CD14-positive monocyte (primary cell): ENCODE measurements around the gene SAFB2. TPM values are rescaled to one million over a fixed set of nuclear protein-coding genes. Genes with fewer than 3 reads are reported as not detected.

Source experiments
- DNase-seq, 3 donors: peaks; one replicate each; pipeline ENCODE4 v3.0.0-alpha.2; 2011 to 2022
- H2AFZ ChIP-seq: 2 replicates; pipeline ENCODE4 v1.6.0; 2012; ENCODE audit warnings: mild to moderate bottlenecking, low read depth, low read length, inconsistent platforms; ENCODE audit not compliant: insufficient read depth, poor library complexity, severe bottlenecking
- H3K27ac ChIP-seq, 2 donors: 1 replicate in 1 of 2; 2 replicates in 1 of 2; pipeline ENCODE4 v1.5.1; 2012 to 2013; ENCODE audit warnings: low read length in 2 of 2, control low read depth in 1 of 2, inconsistent platforms in 1 of 2, low read depth in 1 of 2, mild to moderate bottlenecking in 1 of 2
- H3K27me3 ChIP-seq, 2 donors: one replicate each; pipeline versions ENCODE4 v1.6.0 to v1.6.1; 2011 to 2013; ENCODE audit warnings: low read length in 2 of 2; ENCODE audit not compliant: control insufficient read depth in 2 of 2, insufficient read depth in 2 of 2
- H3K36me3 ChIP-seq, 2 donors: replicated peaks in 1 of 2; 1 replicate in 1 of 2; 2 replicates in 1 of 2; pipeline versions ENCODE4 v1.5.1 to v1.6.1; 2012 to 2013; ENCODE audit warnings: low read length in 2 of 2, control low read depth in 1 of 2, inconsistent platforms in 1 of 2, mild to moderate bottlenecking in 1 of 2; ENCODE audit not compliant: insufficient read depth in 2 of 2, control insufficient read depth in 1 of 2
- H3K4me1 ChIP-seq, 2 donors: 1 replicate in 1 of 2; 2 replicates in 1 of 2; pipeline versions ENCODE4 v1.5.1 to v1.6.1; 2012 to 2013; ENCODE audit warnings: low read length in 2 of 2, control low read depth in 1 of 2, inconsistent platforms in 1 of 2, mild to moderate bottlenecking in 1 of 2, moderate library complexity in 1 of 2; ENCODE audit not compliant: insufficient read depth in 2 of 2, control insufficient read depth in 1 of 2
- H3K4me2 ChIP-seq: replicated peaks from 2 replicates; pipeline ENCODE3; 2012; ENCODE audit warnings: low read length, moderate library complexity, mild to moderate bottlenecking; ENCODE audit not compliant: poor library complexity, severe bottlenecking; ENCODE audit errors: extremely low read depth
- H3K4me3 ChIP-seq, 3 experiments: fragments of 200-600 bp in 1 of 3; sonication (generic) in 1 of 3; replicated peaks in 1 of 3; 1 replicate in 2 of 3; 2 replicates in 1 of 3; pipeline ENCODE4 v1.5.1; 2011 to 2013; ENCODE audit warnings: low read length in 3 of 3, mild to moderate bottlenecking in 3 of 3, control low read depth in 2 of 3, low read depth in 2 of 3, inconsistent platforms in 1 of 3, moderate library complexity in 1 of 3
- H3K79me2 ChIP-seq: 2 replicates; pipeline ENCODE4 v1.6.0; 2012; ENCODE audit warnings: mild to moderate bottlenecking, control low read depth, inconsistent platforms, low read length, moderate library complexity; ENCODE audit not compliant: insufficient read depth
- H3K9ac ChIP-seq: 2 replicates; pipeline ENCODE4 v1.6.0; 2017; ENCODE audit warnings: low read length, mild to moderate bottlenecking; ENCODE audit not compliant: insufficient read depth, poor library complexity, severe bottlenecking
- H3K9me3 ChIP-seq, 2 donors: replicated peaks in 1 of 2; 1 replicate in 1 of 2; 2 replicates in 1 of 2; pipeline versions ENCODE4 v1.5.1 to v1.6.1; 2012 to 2013; ENCODE audit warnings: low read length in 2 of 2, control low read depth in 1 of 2; ENCODE audit not compliant: control insufficient read depth in 1 of 2, insufficient read depth in 1 of 2
- H4K20me1 ChIP-seq: 2 replicates; pipeline ENCODE4 v1.6.0; 2012; ENCODE audit warnings: mild to moderate bottlenecking, low read length, control low read depth, moderate library complexity; ENCODE audit not compliant: insufficient read depth
- H3K27ac Mint-ChIP-seq, 7 donors: one replicate each; pipeline ENCODE4 v1.8.0; 2020; ENCODE audit warnings: mild to moderate bottlenecking in 7 of 7, mixed read lengths in 7 of 7, moderate library complexity in 6 of 7, inconsistent platforms in 2 of 7
- H3K27me3 Mint-ChIP-seq, 3 donors: one replicate each; pipeline ENCODE4 v1.8.0; 2021 to 2022; ENCODE audit warnings: low read depth in 3 of 3, mild to moderate bottlenecking in 3 of 3, mixed read lengths in 3 of 3, moderate library complexity in 3 of 3, inconsistent platforms in 1 of 3
- H3K36me3 Mint-ChIP-seq, 2 donors: one replicate each; pipeline ENCODE4 v1.8.0; 2020; ENCODE audit warnings: mixed read lengths in 2 of 2, inconsistent platforms in 1 of 2, mild to moderate bottlenecking in 1 of 2
- H3K4me1 Mint-ChIP-seq: one replicate; pipeline ENCODE4 v1.8.0; 2020; ENCODE audit warnings: mild to moderate bottlenecking, mixed read lengths
- H3K4me3 Mint-ChIP-seq, 2 donors: one replicate each; pipeline ENCODE4 v1.8.0; 2020; ENCODE audit warnings: mild to moderate bottlenecking in 2 of 2, mixed read lengths in 2 of 2, moderate library complexity in 1 of 2
- H3K9me3 Mint-ChIP-seq, 7 donors: one replicate each; pipeline ENCODE4 v1.8.0; 2020 to 2022; ENCODE audit warnings: mixed read lengths in 7 of 7, mild to moderate bottlenecking in 6 of 7, moderate library complexity in 6 of 7, inconsistent platforms in 2 of 7
- whole genome bisulfite sequencing: methylation state at CpG from one replicate; pipeline ENCODE4 v1.1.5; 2013; ENCODE audit warnings: missing lambda C conversion rate; ENCODE audit not compliant: insufficient coverage; 5-methylcytosine and 5-hydroxymethylcytosine counted together
- intact Hi-C, 2 donors: fragments of 100-400 bp; cut with micrococcal nuclease; formaldehyde crosslinking; loops; one replicate each; pipeline versions ENCODE4 v1.15.0 to v1.15.1; 2023
- polyA plus RNA-seq, 3 donors: library from polyadenylated mRNA; depleted of rRNA in 1 of 3; unstranded in 2 of 3; stranded (reverse) in 1 of 3; fragments of 300-500 nt in 2 of 3; fragments of >200 nt in 1 of 3; fragmentation: Illumina TruSeq in 2 of 3; gene quantifications; 1 replicate in 2 of 3; 2 replicates in 1 of 3; pipeline ENCODE4 v1.2.3, GENCODE V29; 2012 to 2021
- TF ChIP-seq, protein P1 (sequence below): fragments of 200-600 bp; IDR thresholded peaks from one replicate; pipeline ENCODE4 v1.8.0; 2022; ENCODE audit warnings: antibody characterized with exemption, mild to moderate bottlenecking

SAFB2 gene
- polyA plus RNA-seq, 3 donors = 7.5 to 53.4 (median 14.7) TPM

- Histone ChIP-seq H3K9ac (no peak overlapping the region), H3K79me2 (no peaks in the 10 kb centered on the region), H3K9me3 (peaks cover 12 to 13% of the 10 kb centered on the region in 2 donors), H3K4me1 (no peaks in the 10 kb centered on the region), H3K27me3 (peaks cover 11 to 20% of the 10 kb centered on the region in 2 donors), H3K36me3 (no peaks in the 10 kb centered on the region), H3K4me2 (no peak overlapping the region), H2AFZ (no peak overlapping the region), H4K20me1 (no peaks in the 10 kb centered on the region), H3K27ac (no peak overlapping the region), H3K4me3 (no peak overlapping the region)
- peaks cover 4 to 20% (median 12%) of the 10 kb centered on the region in 7 donors for H3K9me3 Mint-ChIP-seq
- no peak overlapping the region for H3K27ac Mint-ChIP-seq
- peaks cover 4 to 15% (median 13%) of the 10 kb centered on the region in 3 donors for H3K27me3 Mint-ChIP-seq
- 88% methylated on average over 3 of the region's 7 CpGs for whole genome bisulfite sequencing
- no peak overlapping the region for H3K4me3 Mint-ChIP-seq
- no peak for DNase-seq
- intact Hi-C loops = no loop called here
- TF ChIP-seq, protein P1, sequence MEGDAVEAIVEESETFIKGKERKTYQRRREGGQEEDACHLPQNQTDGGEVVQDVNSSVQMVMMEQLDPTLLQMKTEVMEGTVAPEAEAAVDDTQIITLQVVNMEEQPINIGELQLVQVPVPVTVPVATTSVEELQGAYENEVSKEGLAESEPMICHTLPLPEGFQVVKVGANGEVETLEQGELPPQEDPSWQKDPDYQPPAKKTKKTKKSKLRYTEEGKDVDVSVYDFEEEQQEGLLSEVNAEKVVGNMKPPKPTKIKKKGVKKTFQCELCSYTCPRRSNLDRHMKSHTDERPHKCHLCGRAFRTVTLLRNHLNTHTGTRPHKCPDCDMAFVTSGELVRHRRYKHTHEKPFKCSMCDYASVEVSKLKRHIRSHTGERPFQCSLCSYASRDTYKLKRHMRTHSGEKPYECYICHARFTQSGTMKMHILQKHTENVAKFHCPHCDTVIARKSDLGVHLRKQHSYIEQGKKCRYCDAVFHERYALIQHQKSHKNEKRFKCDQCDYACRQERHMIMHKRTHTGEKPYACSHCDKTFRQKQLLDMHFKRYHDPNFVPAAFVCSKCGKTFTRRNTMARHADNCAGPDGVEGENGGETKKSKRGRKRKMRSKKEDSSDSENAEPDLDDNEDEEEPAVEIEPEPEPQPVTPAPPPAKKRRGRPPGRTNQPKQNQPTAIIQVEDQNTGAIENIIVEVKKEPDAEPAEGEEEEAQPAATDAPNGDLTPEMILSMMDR = no peak
- no peaks in the 10 kb centered on the region for H3K4me1 Mint-ChIP-seq
- H3K36me3 Mint-ChIP-seq = no peaks in the 10 kb centered on the region
These were observed 60.3 kb downstream of the SAFB2 start for GRCh38 chr19:5562280-5562679.

DNA sequence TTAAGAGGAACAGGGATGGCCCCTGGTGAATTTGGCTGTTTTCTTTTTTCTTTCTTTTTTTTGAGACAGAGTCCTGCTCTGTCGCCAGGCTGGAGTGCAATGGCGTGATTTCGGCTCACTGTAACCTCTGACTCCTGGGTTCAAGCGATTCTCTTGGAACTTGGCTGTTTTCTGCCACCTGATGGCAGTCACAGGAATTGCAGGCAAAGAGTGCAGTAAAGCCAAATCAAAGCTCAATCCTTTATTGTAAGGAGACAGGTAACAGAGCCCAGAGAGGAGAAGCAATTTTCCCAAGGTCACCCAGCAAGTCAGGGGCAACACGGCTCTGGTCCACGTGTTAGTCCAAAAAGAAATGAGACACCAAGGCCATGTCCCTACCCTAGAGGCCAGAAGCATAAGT lies 61.0 kb downstream of the SAFB2 start:
- Histone ChIP-seq H4K20me1 (no peaks in the 10 kb centered on the region), H3K4me3 (no peak overlapping the region), H3K36me3 (no peaks in the 10 kb centered on the region), H3K79me2 (no peaks in the 10 kb centered on the region), H3K27me3 (peaks cover 4 to 13% of the 10 kb centered on the region in 2 donors), H3K9ac (no peak overlapping the region), H3K27ac (no peak overlapping the region), H3K9me3 (peaks cover 9 to 13% of the 10 kb centered on the region in 2 donors), H3K4me2 (no peak overlapping the region), H2AFZ (no peak overlapping the region), H3K4me1 (no peaks in the 10 kb centered on the region)
- 81% methylated on average over 4 of the region's 6 CpGs for WGBS
- Mint-ChIP-seq H3K27me3 (peaks cover 4 to 17% (median 13%) of the 10 kb centered on the region in 3 donors), H3K27ac (no peak overlapping the region), H3K4me1 (no peaks in the 10 kb centered on the region), H3K36me3 (no peaks in the 10 kb centered on the region), H3K9me3 (peaks cover 4 to 20% (median 12%) of the 10 kb centered on the region in 7 donors), H3K4me3 (no peak overlapping the region)
- no peak for DNase-seq
- intact Hi-C loops = no loop called here
- TF ChIP-seq, protein P1 = peak; percentile 28
